T-helper 1 cell treated with Interleukin-12 subunit alpha and Interleukin-12 subunit beta and Interleukin-4 antibody, amounts not matched to agents 30 ng/mL and 1 ng/mL, for 36 hours (primary cell): ENCODE results near the gene MORN1. TPM values are rescaled to one million over a fixed set of nuclear protein-coding genes. Genes with fewer than 3 reads are reported as not detected.

Experiments
- intact Hi-C: fragments of 100-400 bp; cut with micrococcal nuclease; formaldehyde crosslinking; loops from one replicate; pipeline ENCODE4 v1.15.1; 2024
- total RNA-seq: library from RNA; stranded (reverse); gene quantifications from 2 replicates; pipeline ENCODE4 v1.2.3, GENCODE V29; 2022

MORN1 gene
- total RNA-seq, 1 donor from 2014 or later: 7.8 TPM

- intact Hi-C loops: no loop called here
Measured at GRCh38 chr1:2422523-2422922, 31.2 kb upstream of the MORN1 start.

- intact Hi-C loops: no loop called here
Measured at GRCh38 chr1:2419416-2419815, 28.1 kb upstream of the MORN1 start.

- intact Hi-C loops: no loop called here
Measured at GRCh38 chr1:2418791-2419320, 27.5 kb upstream of the MORN1 start.

- intact Hi-C loops: no loop called here
Measured at GRCh38 chr1:2417833-2418225, 26.5 kb upstream of the MORN1 start.

- intact Hi-C loops: no loop called here
Measured at GRCh38 chr1:2417083-2417832, 25.9 kb upstream of the MORN1 start.

GRCh38 chr1:2416403-2416802, 25.0 kb upstream of the MORN1 start:
- intact Hi-C loops: no loop called here

GRCh38 chr1:2415801-2416208, 24.5 kb upstream of the MORN1 start:
- intact Hi-C loops: no loop called here

- intact Hi-C loops: no loop called here
Measured at GRCh38 chr1:2415337-2415736, 24.0 kb upstream of the MORN1 start.

GRCh38 chr1:2414297-2414958, 23.1 kb upstream of the MORN1 start:
- intact Hi-C loops: loop anchor here (1.0 kb wide), 5 partner anchors 134 to 508 kb away; partner anchors contain the start of gene TTC34

- intact Hi-C loops: loop anchor here (1.0 kb wide), 5 partner anchors 135 to 509 kb away; partner anchors contain the start of gene TTC34
Measured at GRCh38 chr1:2413495-2414296, 22.3 kb upstream of the MORN1 start.

GRCh38 chr1:2412773-2413494, 21.6 kb upstream of the MORN1 start:
- intact Hi-C loops: loop anchor here (1.0 kb wide), 5 partner anchors 22 to 494 kb away; partner anchors contain the start of genes MORN1, PANK4, PRXL2B and RER1

- intact Hi-C loops: loop anchor here (1.0 kb wide), 5 partner anchors 21 to 493 kb away; partner anchors contain the start of genes MORN1, PANK4, PRXL2B and RER1
Measured at GRCh38 chr1:2412395-2412772, 21.0 kb upstream of the MORN1 start, which contains the start of gene PEX10. Gene PEX10, minus strand, starts transcription at chr1:2412564. Its CDS starts 62 bp downstream, at chr1:2412502.

GRCh38 chr1:2411801-2412394, 20.5 kb upstream of the MORN1 start:
- intact Hi-C loops: loop anchor here (1.0 kb wide), 5 partner anchors 21 to 493 kb away; partner anchors contain the start of genes MORN1, PANK4, PRXL2B and RER1

GRCh38 chr1:2409745-2410144, 18.4 kb upstream of the MORN1 start:
- intact Hi-C loops: no loop called here

GRCh38 chr1:2408859-2409276, 17.5 kb upstream of the MORN1 start:
- intact Hi-C loops: no loop called here

- intact Hi-C loops: no loop called here
Measured at GRCh38 chr1:2408456-2408855, 17.1 kb upstream of the MORN1 start.

GRCh38 chr1:2407991-2408275, 16.6 kb upstream of the MORN1 start:
- intact Hi-C loops: no loop called here

- intact Hi-C loops: no loop called here
Measured at GRCh38 chr1:2407166-2407990, 16.0 kb upstream of the MORN1 start.

GRCh38 chr1:2406451-2407041, 15.2 kb upstream of the MORN1 start:
- intact Hi-C loops: no loop called here
